Measurements from ENCODE around the gene IFNK.
A peak's percentile ranks its signal among the peaks of the same experiment; 100 is the strongest.

Gene IFNK

GRCh38 chr9:27563738-27564430 is 39.8 kb downstream of the IFNK start:
- Histone ChIP-seq H3K4me1 (ENCODE audit: control insufficient read depth in 1 of 2, insufficient read depth in 2 of 2, low read length in 2 of 2) (peaks cover 0 to 7% of the 10 kb centered on the region in 2 donors), H3K27ac (ENCODE audit: low read length) (no peak overlapping the region), H3K36me3 (ENCODE audit: control insufficient read depth in 1 of 2, insufficient read depth in 2 of 2, low read length in 2 of 2) (peaks cover 8 to 11% of the 10 kb centered on the region in 2 donors), H3K27me3 (ENCODE audit: low read depth, low read length) (no peaks in the 10 kb centered on the region), H3K4me3 (ENCODE audit: low read depth in 1 of 2, low read length in 2 of 2) (no peak overlapping the region), H3K9me3 (ENCODE audit: control insufficient read depth in 1 of 2, low read length in 2 of 2) (no peaks in the 10 kb centered on the region)

DNA sequence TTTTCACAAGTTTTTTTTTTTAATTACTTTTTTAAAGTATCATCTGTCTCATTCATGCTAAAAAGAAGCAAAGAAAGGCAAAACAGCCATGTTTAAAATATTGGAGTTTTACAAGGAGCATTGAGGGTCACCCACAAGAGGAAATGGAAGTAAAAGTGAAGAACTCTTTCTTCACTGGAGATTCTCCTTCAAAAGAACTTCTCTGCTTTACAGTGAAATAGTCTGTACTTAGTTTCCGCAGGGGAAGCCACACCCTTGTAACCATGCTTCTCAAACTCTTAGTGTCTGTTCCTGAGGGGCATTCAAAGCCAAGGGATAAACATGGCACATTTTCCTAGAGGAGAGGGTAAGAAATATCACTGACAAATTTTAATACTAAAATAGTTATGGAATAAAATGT is 40.6 kb downstream of the IFNK start:
- no peaks in the 10 kb centered on the region for H3K27me3 ChIP-seq (ENCODE audit: low read depth, low read length)
- H3K4me1 ChIP-seq (ENCODE audit: control insufficient read depth in 1 of 2, insufficient read depth in 2 of 2, low read length in 2 of 2), result peaks cover 0 to 7% of the 10 kb centered on the region in 2 donors
- peaks cover 0 to 11% of the 10 kb centered on the region in 2 donors for H3K36me3 ChIP-seq (ENCODE audit: control insufficient read depth in 1 of 2, insufficient read depth in 2 of 2, low read length in 2 of 2)
- H3K27ac ChIP-seq (ENCODE audit: low read length), result no peak overlapping the region
- H3K4me3 ChIP-seq (ENCODE audit: low read depth in 1 of 2, low read length in 2 of 2), result no peak overlapping the region
- H3K9me3 ChIP-seq (ENCODE audit: control insufficient read depth in 1 of 2, low read length in 2 of 2), result no peaks in the 10 kb centered on the region

GRCh38 chr9:27565696-27566095 is 41.6 kb downstream of the IFNK start:
- Histone ChIP-seq H3K9me3 (ENCODE audit: control insufficient read depth in 1 of 2, low read length in 2 of 2) (no peaks in the 10 kb centered on the region), H3K27ac (ENCODE audit: low read length) (no peak overlapping the region), H3K4me1 (ENCODE audit: control insufficient read depth in 1 of 2, insufficient read depth in 2 of 2, low read length in 2 of 2) (peaks cover 0 to 7% of the 10 kb centered on the region in 2 donors)

GRCh38 chr9:27566118-27566517 is 42.0 kb downstream of the IFNK start:
- no peak overlapping the region for H3K4me3 ChIP-seq (ENCODE audit: low read depth in 1 of 2, low read length in 2 of 2)
- H3K36me3 ChIP-seq (ENCODE audit: control insufficient read depth in 1 of 2, insufficient read depth in 2 of 2, low read length in 2 of 2), result peaks cover 0 to 5% of the 10 kb centered on the region in 2 donors
- H3K9me3 ChIP-seq (ENCODE audit: control insufficient read depth in 1 of 2, low read length in 2 of 2), result no peaks in the 10 kb centered on the region
- H3K27me3 ChIP-seq (ENCODE audit: low read depth, low read length), result no peaks in the 10 kb centered on the region
- no peak overlapping the region for H3K27ac ChIP-seq (ENCODE audit: low read length)
- peaks cover 0 to 7% of the 10 kb centered on the region in 2 donors for H3K4me1 ChIP-seq (ENCODE audit: control insufficient read depth in 1 of 2, insufficient read depth in 2 of 2, low read length in 2 of 2)

More at GRCh38 chr9:27565696-27566095, 41.6 kb downstream of the IFNK start:
- Histone ChIP-seq H3K36me3 (ENCODE audit: control insufficient read depth in 1 of 2, insufficient read depth in 2 of 2, low read length in 2 of 2) (peaks cover 0 to 9% of the 10 kb centered on the region in 2 donors), H3K27me3 (ENCODE audit: low read depth, low read length) (no peaks in the 10 kb centered on the region), H3K4me3 (ENCODE audit: low read depth in 1 of 2, low read length in 2 of 2) (no peak overlapping the region)

DNA sequence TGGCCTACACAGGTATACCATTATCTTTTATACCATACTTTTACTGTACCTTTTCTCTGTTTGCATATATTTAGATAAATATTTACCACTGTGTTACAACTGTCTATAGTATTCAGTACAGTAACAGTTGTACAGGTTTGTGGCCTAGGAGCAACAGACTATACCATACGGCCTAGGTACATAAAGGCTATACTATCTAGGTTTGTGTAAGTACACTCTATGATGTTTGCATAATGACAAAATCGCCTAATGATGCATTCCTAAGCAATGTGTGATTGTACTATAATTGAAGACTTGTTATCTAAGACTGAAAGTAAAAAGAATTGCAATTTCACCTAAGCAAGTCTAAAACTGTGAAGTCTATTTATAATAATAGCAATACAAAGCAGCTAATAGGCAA is 45.3 kb downstream of the IFNK start:
- Histone ChIP-seq H3K27ac (ENCODE audit: low read length) (no peak overlapping the region), H3K4me1 (ENCODE audit: control insufficient read depth in 1 of 2, insufficient read depth in 2 of 2, low read length in 2 of 2) (peaks cover 6 to 18% of the 10 kb centered on the region in 2 donors), H3K4me3 (ENCODE audit: low read depth in 1 of 2, low read length in 2 of 2) (no peak overlapping the region), H3K27me3 (ENCODE audit: low read depth, low read length) (no peaks in the 10 kb centered on the region), H3K9me3 (ENCODE audit: control insufficient read depth in 1 of 2, low read length in 2 of 2) (no peaks in the 10 kb centered on the region), H3K36me3 (ENCODE audit: control insufficient read depth in 1 of 2, insufficient read depth in 2 of 2, low read length in 2 of 2) (peaks cover 0 to 3% of the 10 kb centered on the region in 2 donors)

DNA sequence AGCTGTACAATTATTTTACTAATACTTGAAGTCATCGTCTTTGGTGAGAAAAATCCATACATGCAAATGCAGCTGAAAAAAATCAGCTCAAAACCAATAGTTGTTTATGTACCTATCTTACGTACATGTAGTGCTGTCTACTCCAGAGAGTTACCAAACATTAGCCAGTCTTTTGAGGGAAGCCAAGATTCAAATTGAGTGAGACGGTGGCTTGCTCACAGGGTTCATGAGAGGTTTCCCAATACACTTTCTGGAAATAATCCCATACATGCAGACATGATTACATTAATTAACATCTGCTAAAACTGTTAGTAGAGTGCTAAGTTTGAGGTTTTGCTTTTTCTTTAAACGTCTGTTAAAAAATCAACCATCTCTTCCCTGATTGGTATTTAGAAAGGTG is 46.9 kb downstream of the IFNK start:
- Histone ChIP-seq H3K27ac (ENCODE audit: low read length) (no peak overlapping the region), H3K9me3 (ENCODE audit: control insufficient read depth in 1 of 2, low read length in 2 of 2) (no peaks in the 10 kb centered on the region), H3K36me3 (ENCODE audit: control insufficient read depth in 1 of 2, insufficient read depth in 2 of 2, low read length in 2 of 2) (no peaks in the 10 kb centered on the region), H3K4me3 (ENCODE audit: low read depth in 1 of 2, low read length in 2 of 2) (no peak overlapping the region), H3K27me3 (ENCODE audit: low read depth, low read length) (no peaks in the 10 kb centered on the region), H3K4me1 (ENCODE audit: control insufficient read depth in 1 of 2, insufficient read depth in 2 of 2, low read length in 2 of 2) (peaks cover 7 to 11% of the 10 kb centered on the region in 2 donors)

- H3K4me3 ChIP-seq (ENCODE audit: low read depth in 1 of 2, low read length in 2 of 2), result peak overlapping the region; percentile 79 to 89
- H3K27ac ChIP-seq (ENCODE audit: low read length), result peak overlapping the region; percentile 87
- H3K4me1 ChIP-seq (ENCODE audit: control insufficient read depth in 1 of 2, insufficient read depth in 2 of 2, low read length in 2 of 2), result peaks cover 7 to 11% of the 10 kb centered on the region in 2 donors
- no peaks in the 10 kb centered on the region for H3K9me3 ChIP-seq (ENCODE audit: control insufficient read depth in 1 of 2, low read length in 2 of 2)
- no peaks in the 10 kb centered on the region for H3K36me3 ChIP-seq (ENCODE audit: control insufficient read depth in 1 of 2, insufficient read depth in 2 of 2, low read length in 2 of 2)
- H3K27me3 ChIP-seq (ENCODE audit: low read depth, low read length), result no peaks in the 10 kb centered on the region
These were observed 48.0 kb downstream of the IFNK start for GRCh38 chr9:27572061-27572460.

DNA sequence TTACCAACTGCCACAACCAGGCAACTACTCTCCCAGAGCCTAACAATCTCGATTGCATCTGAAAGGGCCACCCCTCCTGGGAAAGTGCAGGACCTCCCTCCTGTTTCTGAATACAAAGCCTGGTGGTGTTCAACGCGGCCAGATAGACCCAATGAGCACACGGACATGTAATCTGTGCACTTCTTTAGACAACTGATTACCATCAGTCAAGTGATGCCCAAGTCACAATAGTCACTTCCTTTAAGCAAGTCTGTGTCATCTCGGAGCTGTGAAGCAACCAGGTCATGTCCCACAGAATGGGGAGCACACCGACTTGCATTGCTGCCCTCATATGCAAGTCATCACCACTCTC is 48.5 kb downstream of the IFNK start:
- H3K27me3 ChIP-seq (ENCODE audit: low read depth, low read length), result no peaks in the 10 kb centered on the region
- peak overlapping the region; percentile 79 to 89 for H3K4me3 ChIP-seq (ENCODE audit: low read depth in 1 of 2, low read length in 2 of 2)
- no peaks in the 10 kb centered on the region for H3K36me3 ChIP-seq (ENCODE audit: control insufficient read depth in 1 of 2, insufficient read depth in 2 of 2, low read length in 2 of 2)
- peaks cover 7 to 11% of the 10 kb centered on the region in 2 donors for H3K4me1 ChIP-seq (ENCODE audit: control insufficient read depth in 1 of 2, insufficient read depth in 2 of 2, low read length in 2 of 2)
- H3K27ac ChIP-seq (ENCODE audit: low read length), result peak overlapping the region; percentile 87
- no peaks in the 10 kb centered on the region for H3K9me3 ChIP-seq (ENCODE audit: control insufficient read depth in 1 of 2, low read length in 2 of 2)

DNA sequence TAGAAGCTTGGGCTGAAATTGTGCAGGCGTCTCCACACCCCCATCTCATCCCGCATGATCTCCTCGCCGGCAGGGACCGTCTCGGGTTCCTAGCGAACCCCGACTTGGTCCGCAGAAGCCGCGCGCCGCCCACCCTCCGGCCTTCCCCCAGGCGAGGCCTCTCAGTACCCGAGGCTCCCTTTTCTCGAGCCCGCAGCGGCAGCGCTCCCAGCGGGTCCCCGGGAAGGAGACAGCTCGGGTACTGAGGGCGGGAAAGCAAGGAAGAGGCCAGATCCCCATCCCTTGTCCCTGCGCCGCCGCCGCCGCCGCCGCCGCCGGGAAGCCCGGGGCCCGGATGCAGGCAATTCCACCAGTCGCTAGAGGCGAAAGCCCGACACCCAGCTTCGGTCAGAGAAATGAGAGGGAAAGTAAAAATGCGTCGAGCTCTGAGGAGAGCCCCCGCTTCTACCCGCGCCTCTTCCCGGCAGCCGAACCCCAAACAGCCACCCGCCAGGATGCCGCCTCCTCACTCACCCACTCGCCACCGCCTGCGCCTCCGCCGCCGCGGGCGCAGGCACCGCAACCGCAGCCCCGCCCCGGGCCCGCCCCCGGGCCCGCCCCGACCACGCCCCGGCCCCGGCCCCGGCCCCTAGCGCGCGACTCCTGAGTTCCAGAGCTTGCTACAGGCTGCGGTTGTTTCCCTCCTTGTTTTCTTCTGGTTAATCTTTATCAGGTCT is 49.0 kb downstream of the IFNK start, which contains the start of gene C9orf72:
C9orf72 (minus strand) TSS at position 564 of the 716 bp plus-strand sequence. CDS start 6,361 bp downstream, outside the sequence.
- H3K4me1 ChIP-seq (ENCODE audit: control insufficient read depth in 1 of 2, insufficient read depth in 2 of 2, low read length in 2 of 2), result peaks cover 7 to 11% of the 10 kb centered on the region in 2 donors
- H3K9me3 ChIP-seq (ENCODE audit: control insufficient read depth in 1 of 2, low read length in 2 of 2), result no peaks in the 10 kb centered on the region
- no peaks in the 10 kb centered on the region for H3K27me3 ChIP-seq (ENCODE audit: low read depth, low read length)
- peak within 1 kb of the TSS; percentile 79 to 89 for H3K4me3 ChIP-seq (ENCODE audit: low read depth in 1 of 2, low read length in 2 of 2)
- H3K27ac ChIP-seq (ENCODE audit: low read length), result peak within 1 kb of the TSS; percentile 87
- H3K36me3 ChIP-seq (ENCODE audit: control insufficient read depth in 1 of 2, insufficient read depth in 2 of 2, low read length in 2 of 2), result no peaks in the 10 kb centered on the region

- H3K27me3 ChIP-seq (ENCODE audit: low read depth, low read length), result no peaks in the 10 kb centered on the region
- no peaks in the 10 kb centered on the region for H3K36me3 ChIP-seq (ENCODE audit: control insufficient read depth in 1 of 2, insufficient read depth in 2 of 2, low read length in 2 of 2)
- H3K4me1 ChIP-seq (ENCODE audit: control insufficient read depth in 1 of 2, insufficient read depth in 2 of 2, low read length in 2 of 2), result peaks cover 7 to 11% of the 10 kb centered on the region in 2 donors
- peak overlapping the region; percentile 87 for H3K27ac ChIP-seq (ENCODE audit: low read length)
- no peaks in the 10 kb centered on the region for H3K9me3 ChIP-seq (ENCODE audit: control insufficient read depth in 1 of 2, low read length in 2 of 2)
- peak overlapping the region; percentile 75 to 79 for H3K4me3 ChIP-seq (ENCODE audit: low read depth in 1 of 2, low read length in 2 of 2)
These were observed 49.8 kb downstream of the IFNK start for GRCh38 chr9:27573634-27574590.

Data from muscle layer of duodenum (tissue), 2 donors.